GM12874 (cell line): ENCODE results near the gene TBC1D13.

Experiments
- CTCF ChIP-seq: IDR thresholded peaks from 2 replicates; pipeline ENCODE4 v1.5.1; 2011; ENCODE audit warnings: low read depth, mild to moderate bottlenecking, control low read depth, low read length, moderate library complexity; ENCODE audit not compliant: insufficient read depth

TBC1D13 gene

GRCh38 chr9:128786681-128787601 is at the start of gene TBC1D13:
Gene TBC1D13 (plus strand): TSS chr9:128787253. CDS start chr9:128787354, 101 bp downstream.
- TF ChIP-seq CTCF, result no peak

GRCh38 chr9:128742401-128742800 is 44.7 kb upstream of the TBC1D13 start:
- no peak for TF ChIP-seq CTCF

GRCh38 chr9:128743421-128743820 is 43.6 kb upstream of the TBC1D13 start:
- no peak for TF ChIP-seq CTCF

GRCh38 chr9:128747241-128747640 is 39.8 kb upstream of the TBC1D13 start:
- no peak for TF ChIP-seq CTCF

GRCh38 chr9:128750926-128751595 is 36.0 kb upstream of the TBC1D13 start:
- TF ChIP-seq CTCF, result no peak

- TF ChIP-seq CTCF, result no peak
These were observed 33.4 kb upstream of the TBC1D13 start for GRCh38 chr9:128753627-128754026.

GRCh38 chr9:128757602-128758001 is 29.5 kb upstream of the TBC1D13 start:
- TF ChIP-seq CTCF, result no peak
